ENCODE results near the gene SMCO1. TPM values are rescaled to one million over a fixed set of nuclear protein-coding genes. Genes with fewer than 3 reads are reported as not detected.
"Not testable (repeated sequence)": the region's sequence is repeated elsewhere in the genome, so short reads cannot be mapped to it uniquely, and the experiment has no call there.

Gene SMCO1
- total RNA-seq, 4 donors from 2014 or later = not detected

- no peaks in the 10 kb centered on the region for H3K9me3 ChIP-seq
- no peaks in the 10 kb centered on the region for H3K27me3 ChIP-seq
- WGBS, 2 donors (ENCODE audit: low coverage in 1 of 2) = 47 to 65% methylated on average over 2 to 3 of the region's 3 CpGs
- H3K4me1 ChIP-seq = no peaks in the 10 kb centered on the region
- peaks cover 0 to 42% of the 10 kb centered on the region in 2 donors for H3K36me3 ChIP-seq
- TF ChIP-seq EP300 (IDR thresholded peaks at IDR 0.05) (no peak), POLR2AphosphoS5 (IDR thresholded peaks at IDR 0.05) (no peak), POLR2A (IDR thresholded peaks at IDR 0.05) (no peak), CTCF (IDR thresholded peaks at IDR 0.05) (no peak)
- no peak for ATAC-seq
- no peak overlapping the region for H3K4me3 ChIP-seq
- no peak overlapping the region for H3K27ac ChIP-seq
Observed at GRCh38 chr3:196555295-196555694, 40.1 kb upstream of the SMCO1 start.

GRCh38 chr3:196554205-196554604 lies 39.1 kb upstream of the SMCO1 start:
- Histone ChIP-seq H3K4me1 (no peaks in the 10 kb centered on the region), H3K4me3 (no peak overlapping the region), H3K27ac (no peak overlapping the region), H3K9me3 (no peaks in the 10 kb centered on the region), H3K27me3 (no peaks in the 10 kb centered on the region), H3K36me3 (peaks cover 0 to 33% of the 10 kb centered on the region in 2 donors)
- WGBS, 2 donors (ENCODE audit: low coverage in 1 of 2) = 62 to 79% methylated on average over 2 to 3 of the region's 3 CpGs
- no peak for ATAC-seq
- TF ChIP-seq CTCF (IDR thresholded peaks at IDR 0.05) (no peak), EP300 (IDR thresholded peaks at IDR 0.05) (no peak), POLR2A (IDR thresholded peaks at IDR 0.05) (no peak), POLR2AphosphoS5 (IDR thresholded peaks at IDR 0.05) (no peak)

GRCh38 chr3:196553551-196553950 lies 38.4 kb upstream of the SMCO1 start:
- no peak overlapping the region for H3K27ac ChIP-seq
- no peaks in the 10 kb centered on the region for H3K4me1 ChIP-seq
- H3K27me3 ChIP-seq = no peaks in the 10 kb centered on the region
- no peaks in the 10 kb centered on the region for H3K9me3 ChIP-seq
- TF ChIP-seq EP300 (IDR thresholded peaks at IDR 0.05) = no peak
- no peak for TF ChIP-seq POLR2A (IDR thresholded peaks at IDR 0.05)
- TF ChIP-seq POLR2AphosphoS5 (IDR thresholded peaks at IDR 0.05) = no peak
- TF ChIP-seq CTCF (IDR thresholded peaks at IDR 0.05) = no peak
- WGBS, 2 donors (ENCODE audit: low coverage in 1 of 2) = 91% methylated on average over 9 of the region's 9 CpGs; no CpG with 5 or more reads in 1 of the 2 donors
- peaks cover 0 to 29% of the 10 kb centered on the region in 2 donors for H3K36me3 ChIP-seq
- ATAC-seq = no peak
- H3K4me3 ChIP-seq = no peak overlapping the region

- WGBS, 2 donors (ENCODE audit: low coverage in 1 of 2) = 90 to 99% methylated on average over 5 of the region's 5 CpGs
- no peak for TF ChIP-seq POLR2A (IDR thresholded peaks at IDR 0.05)
- no peak for TF ChIP-seq CTCF (IDR thresholded peaks at IDR 0.05)
- TF ChIP-seq POLR2AphosphoS5 (IDR thresholded peaks at IDR 0.05) = no peak
- TF ChIP-seq EP300 (IDR thresholded peaks at IDR 0.05) = no peak
Observed at GRCh38 chr3:196552253-196552652, 37.1 kb upstream of the SMCO1 start.

GRCh38 chr3:196550172-196550571 lies 35.0 kb upstream of the SMCO1 start:
- 71 to 82% methylated on average over 3 of the region's 3 CpGs for WGBS, 2 donors (ENCODE audit: low coverage in 1 of 2)
- H3K4me3 ChIP-seq, H3K27me3 ChIP-seq, H3K27ac ChIP-seq, H3K9me3 ChIP-seq, ATAC-seq, H3K4me1 ChIP-seq: not testable (repeated sequence)
- H3K36me3 ChIP-seq = peaks cover 0 to 28% of the 10 kb centered on the region in 2 donors

More at GRCh38 chr3:196552253-196552652, 37.1 kb upstream of the SMCO1 start:
- Histone ChIP-seq H3K9me3 (no peaks in the 10 kb centered on the region), H3K36me3 (peaks cover 0 to 29% of the 10 kb centered on the region in 2 donors), H3K4me3 (no peak overlapping the region), H3K4me1 (no peaks in the 10 kb centered on the region), H3K27ac (no peak overlapping the region), H3K27me3 (no peaks in the 10 kb centered on the region)
- ATAC-seq = no peak

GRCh38 chr3:196549312-196549711 lies 34.2 kb upstream of the SMCO1 start:
- H3K9me3 ChIP-seq, H3K27ac ChIP-seq, H3K4me1 ChIP-seq, H3K4me3 ChIP-seq, ATAC-seq, H3K27me3 ChIP-seq: not testable (repeated sequence)
- WGBS, 2 donors (ENCODE audit: low coverage in 1 of 2) = 83 to 100% methylated on average over 1 of the region's 1 CpG
- H3K36me3 ChIP-seq = peaks cover 0 to 19% of the 10 kb centered on the region in 2 donors

All from gastroesophageal sphincter (tissue), 4 donors.